ENCODE results near the gene GTF3C1.

DNA sequence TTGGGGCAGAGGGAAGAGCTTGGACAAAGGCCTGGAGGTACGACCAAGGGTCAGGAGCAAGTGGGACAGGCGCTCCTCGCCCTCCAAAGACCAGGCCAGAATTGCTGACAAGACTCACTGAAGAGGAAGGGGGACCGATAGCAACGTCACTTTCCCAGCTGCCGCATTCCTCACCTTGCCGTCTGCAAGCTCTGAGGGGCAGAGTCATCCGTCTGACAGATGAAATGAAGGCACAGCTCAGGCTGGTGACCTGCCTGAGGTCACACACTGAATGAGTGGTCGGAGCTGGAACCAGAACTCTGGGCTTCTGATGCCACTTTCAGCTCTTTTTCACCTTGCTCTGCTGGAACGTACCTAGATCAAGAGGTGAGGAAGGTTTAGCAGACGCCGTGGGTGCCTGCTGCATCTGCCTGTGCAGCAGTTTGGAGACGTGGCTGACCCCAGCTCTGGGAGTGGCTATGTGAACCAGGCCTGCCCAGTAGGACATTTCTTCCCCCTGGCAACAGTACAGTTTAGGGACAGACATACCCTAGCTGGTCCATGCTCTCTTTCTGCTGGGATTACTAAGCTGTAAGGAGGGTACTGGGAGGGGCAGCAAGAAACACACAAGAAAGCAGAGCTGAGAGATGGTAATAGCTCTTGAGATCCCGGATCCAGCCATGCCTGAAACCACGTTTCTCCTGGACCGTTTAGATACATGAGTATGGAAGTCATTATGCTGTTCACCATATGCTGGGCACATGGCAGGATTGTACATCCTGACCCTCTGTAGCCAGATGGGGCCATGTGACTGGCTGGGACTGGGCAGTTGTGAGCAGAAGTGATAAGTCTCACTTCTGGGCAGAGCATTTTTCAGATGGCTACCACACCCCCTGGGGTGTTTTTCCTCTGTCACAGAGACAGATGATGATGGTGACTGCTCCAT, 96.9 kb downstream of the GTF3C1 start:
- TF ChIP-seq, protein P1, sequence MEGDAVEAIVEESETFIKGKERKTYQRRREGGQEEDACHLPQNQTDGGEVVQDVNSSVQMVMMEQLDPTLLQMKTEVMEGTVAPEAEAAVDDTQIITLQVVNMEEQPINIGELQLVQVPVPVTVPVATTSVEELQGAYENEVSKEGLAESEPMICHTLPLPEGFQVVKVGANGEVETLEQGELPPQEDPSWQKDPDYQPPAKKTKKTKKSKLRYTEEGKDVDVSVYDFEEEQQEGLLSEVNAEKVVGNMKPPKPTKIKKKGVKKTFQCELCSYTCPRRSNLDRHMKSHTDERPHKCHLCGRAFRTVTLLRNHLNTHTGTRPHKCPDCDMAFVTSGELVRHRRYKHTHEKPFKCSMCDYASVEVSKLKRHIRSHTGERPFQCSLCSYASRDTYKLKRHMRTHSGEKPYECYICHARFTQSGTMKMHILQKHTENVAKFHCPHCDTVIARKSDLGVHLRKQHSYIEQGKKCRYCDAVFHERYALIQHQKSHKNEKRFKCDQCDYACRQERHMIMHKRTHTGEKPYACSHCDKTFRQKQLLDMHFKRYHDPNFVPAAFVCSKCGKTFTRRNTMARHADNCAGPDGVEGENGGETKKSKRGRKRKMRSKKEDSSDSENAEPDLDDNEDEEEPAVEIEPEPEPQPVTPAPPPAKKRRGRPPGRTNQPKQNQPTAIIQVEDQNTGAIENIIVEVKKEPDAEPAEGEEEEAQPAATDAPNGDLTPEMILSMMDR (IDR thresholded peaks at IDR 0.05): no peak
- no peak for TF ChIP-seq POLR2A (IDR thresholded peaks at IDR 0.05)
